GM18526 (cell line): ENCODE data around the gene TTC39C.

Experiments used
- POLR2A ChIP-seq: IDR thresholded peaks from 3 replicates; pipeline ENCODE4 v1.6.1; 2011; ENCODE audit not compliant: insufficient read length; ENCODE audit errors: extremely low read depth

TTC39C gene

DNA sequence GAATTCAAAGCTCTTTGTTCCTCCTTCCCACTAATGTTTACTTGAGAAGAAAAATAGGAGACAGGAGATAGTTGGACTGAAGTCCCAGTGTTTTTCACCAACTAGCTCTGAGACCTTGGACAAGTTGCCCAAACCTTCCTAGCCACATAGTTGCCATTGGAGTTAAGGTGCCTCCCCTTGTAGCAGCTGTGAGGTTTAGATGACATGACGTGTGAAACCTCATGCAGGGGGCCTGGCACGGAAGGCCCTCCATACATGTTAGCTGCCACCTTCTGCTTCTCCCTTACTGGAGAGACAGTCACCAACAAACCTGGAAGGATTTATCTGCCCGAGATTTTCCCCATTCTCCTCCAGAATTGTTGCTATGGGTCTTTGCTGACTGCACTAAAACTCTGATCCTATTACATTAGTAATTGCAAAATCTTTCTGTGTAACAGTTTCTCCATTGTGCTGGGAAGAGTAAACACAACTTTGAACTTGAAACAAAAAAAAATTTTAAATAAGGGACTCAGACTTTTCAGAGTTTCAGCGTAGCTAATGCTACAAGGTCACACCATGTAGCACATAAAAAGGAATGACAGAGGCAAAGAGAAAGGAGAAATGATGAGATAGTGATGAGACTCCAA is 100.5 kb downstream of the TTC39C start:
- TF ChIP-seq POLR2A = no peak

DNA sequence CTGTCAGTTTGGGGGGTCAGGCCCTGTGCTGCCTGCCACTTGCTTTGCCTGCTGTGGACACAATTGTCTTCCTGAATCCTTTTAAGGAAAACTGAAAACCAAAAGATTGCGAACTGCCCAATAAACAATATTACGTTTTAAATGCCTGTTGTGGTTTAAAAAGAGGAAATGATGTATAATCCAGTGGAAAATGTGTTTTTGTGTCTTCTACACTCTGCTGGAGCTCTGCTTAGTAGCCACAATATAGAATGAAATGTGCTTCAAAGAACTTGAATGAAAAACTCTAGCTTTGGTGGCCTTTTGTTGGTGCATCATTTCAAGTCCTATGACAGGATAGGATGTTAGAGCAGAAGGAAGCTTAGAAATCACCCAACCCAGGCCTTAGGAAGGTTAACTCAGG is 101.1 kb downstream of the TTC39C start:
- TF ChIP-seq POLR2A = no peak

DNA sequence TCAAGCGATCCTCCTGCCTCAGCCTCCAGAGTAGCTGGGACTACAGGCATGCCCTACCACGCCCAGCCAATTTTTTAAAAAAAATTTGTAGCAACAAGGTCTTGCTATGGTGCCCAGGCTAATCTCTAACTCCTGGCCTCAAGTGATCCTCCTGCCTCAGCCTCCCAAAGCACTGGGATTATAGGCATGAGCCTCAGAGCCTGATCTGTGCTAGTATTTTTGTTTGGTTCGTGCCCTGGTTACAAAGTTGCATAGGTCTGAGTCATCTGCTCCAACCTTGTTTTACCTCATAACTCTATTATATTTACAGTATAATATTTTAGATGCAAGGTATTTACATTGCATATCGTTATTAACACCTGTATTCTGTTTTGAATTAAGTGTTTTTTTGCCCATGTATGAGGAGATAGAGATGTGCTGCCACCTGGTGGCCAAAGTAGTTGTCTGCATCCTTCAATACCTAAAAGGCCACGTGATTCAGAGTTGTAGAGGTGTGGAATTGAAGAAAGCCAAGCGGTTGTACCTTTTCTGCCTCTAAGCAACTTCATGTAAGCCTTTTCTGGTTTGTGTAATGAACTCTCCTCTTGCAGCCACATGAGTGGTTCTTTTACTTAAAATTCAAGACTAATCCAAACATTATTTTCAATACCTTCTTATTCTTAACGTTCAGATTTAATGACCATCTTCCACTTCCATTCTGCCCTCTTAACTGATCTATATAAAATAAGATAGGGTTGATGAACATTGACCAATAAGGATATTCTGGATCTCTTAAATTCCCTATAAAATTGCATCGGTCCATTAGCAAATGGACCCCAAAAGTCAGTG is 104.4 kb downstream of the TTC39C start:
- TF ChIP-seq POLR2A = no peak

DNA sequence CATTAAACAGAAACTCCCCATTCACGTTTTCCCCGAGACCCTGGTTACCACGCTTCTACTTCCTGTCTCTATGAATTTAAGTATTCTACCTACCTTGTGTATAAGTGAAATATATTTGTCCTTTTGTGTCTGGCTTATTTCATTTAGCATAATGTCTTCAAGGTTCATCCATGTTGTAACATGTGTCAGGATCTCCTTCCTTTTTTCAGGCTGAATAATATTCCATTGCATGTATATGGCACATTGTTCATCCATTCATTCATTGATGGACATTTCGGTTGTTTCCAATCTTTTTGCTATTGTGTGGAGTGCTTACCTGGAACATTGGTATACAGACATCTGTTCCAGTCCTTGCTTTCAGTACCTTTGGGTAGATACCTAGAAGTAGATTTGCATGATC is 106.1 kb downstream of the TTC39C start:
- no peak for TF ChIP-seq POLR2A

DNA sequence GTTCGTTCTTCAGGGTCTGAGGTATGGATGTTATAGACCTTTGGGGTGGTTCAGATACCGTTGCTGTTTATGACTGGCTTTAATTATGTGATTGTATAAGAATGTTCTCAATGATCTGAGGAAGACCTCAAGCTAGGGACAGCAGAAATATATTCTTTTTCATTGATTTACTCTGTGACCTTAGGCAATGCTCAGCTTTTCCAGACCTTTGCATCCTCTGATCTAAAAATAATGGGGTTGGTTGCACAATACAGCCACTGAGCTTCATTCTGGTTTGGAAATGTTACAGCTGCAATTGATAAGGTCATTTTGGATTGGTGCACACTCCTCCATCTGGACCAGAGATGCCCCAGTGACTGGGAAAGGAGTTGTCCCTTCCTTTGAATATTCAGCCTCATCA is 107.1 kb downstream of the TTC39C start:
- no peak for TF ChIP-seq POLR2A

DNA sequence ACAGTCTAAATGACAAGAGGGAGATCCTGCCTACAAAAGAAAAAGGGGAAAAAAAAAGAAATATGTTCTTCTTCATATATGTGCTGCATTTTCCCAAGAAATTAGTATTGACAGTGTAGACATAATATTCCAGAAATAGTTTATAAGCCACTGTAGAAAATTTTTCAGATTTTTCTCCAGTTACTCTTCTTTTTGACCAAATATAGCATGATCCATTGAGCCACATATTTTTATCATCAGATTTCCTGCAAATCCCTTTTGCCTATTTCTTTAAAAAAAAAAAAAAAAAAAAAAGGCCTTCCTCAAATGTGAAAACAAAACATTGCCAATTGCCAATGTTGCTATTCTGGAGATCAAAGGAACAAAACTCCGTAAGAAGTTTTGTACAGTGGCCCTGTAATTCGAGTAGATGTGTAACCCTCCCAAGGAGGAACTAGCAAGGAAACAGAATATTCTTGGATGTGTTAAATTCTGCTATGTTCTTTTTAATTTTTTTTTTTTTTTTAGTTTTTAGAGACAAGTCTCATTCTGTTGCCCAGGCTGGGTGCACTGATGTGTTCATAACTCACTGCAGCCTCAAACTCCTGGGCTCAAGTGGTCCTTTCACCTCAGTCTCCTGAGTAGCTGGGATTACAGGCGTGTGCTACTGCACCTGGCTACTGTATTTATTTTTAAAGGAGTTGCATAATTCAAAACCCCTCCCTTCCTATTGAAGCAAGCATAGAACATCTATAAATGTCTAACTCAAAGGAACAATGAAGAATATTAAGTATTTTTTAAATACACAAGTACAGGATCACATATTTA is 111.8 kb downstream of the TTC39C start:
- no peak for TF ChIP-seq POLR2A

DNA sequence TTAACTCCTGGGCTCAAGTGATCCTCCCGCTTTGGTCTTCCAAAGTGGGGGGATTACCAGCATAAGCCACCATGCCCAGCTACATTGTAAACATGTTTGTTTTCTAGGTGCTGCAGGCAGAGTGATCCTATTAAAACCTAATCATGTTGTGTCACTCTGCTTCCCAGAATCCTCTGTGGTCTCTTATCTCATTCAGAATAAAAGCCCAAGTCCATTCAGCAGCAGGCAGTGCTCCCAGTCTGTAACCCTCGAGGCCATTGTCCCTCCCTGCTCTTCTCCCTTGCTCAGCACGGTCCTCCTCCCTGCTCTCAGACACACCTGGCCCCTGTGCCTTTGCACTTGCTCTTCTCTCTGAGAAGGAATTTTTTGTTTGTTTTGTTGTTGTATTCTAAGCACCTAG is 113.2 kb downstream of the TTC39C start:
- no peak for TF ChIP-seq POLR2A

DNA sequence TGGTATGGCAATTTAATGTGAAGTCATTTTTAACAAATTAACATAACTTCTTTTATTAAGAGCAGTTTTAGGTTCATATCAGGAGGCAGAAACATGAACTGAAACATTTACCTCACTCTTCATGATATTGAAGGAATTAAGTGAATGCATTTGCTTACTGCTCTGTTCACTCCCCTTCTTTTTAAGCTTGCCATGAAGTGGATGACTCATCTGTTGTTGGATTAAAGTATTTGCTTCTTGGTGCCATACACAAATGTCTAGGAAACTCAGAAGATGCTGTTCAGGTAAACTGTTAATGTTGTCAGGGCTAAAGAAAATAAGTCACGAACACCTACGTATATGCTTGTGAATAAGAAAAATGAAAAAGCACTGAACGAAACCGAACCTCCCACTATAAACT is 114.1 kb downstream of the TTC39C start:
- TF ChIP-seq POLR2A = no peak

DNA sequence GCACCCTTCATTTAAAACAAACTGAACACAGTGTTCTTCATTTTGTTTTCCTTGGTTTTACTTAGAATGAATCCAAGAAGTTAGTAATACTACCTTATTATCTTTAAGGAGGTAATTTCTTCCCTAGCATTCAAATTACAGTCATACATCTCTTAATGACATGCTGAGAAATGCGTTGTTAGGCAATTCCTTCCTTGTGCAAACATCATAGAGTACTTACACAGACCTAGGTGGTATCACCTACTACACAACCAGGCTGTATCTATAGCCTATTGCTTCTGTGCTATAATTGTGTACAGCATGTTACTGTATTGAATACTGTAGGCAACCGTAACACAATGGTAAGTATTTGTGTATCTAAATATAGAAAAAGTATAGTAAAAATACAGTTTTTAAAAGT is 115.9 kb downstream of the TTC39C start:
- TF ChIP-seq POLR2A = no peak

DNA sequence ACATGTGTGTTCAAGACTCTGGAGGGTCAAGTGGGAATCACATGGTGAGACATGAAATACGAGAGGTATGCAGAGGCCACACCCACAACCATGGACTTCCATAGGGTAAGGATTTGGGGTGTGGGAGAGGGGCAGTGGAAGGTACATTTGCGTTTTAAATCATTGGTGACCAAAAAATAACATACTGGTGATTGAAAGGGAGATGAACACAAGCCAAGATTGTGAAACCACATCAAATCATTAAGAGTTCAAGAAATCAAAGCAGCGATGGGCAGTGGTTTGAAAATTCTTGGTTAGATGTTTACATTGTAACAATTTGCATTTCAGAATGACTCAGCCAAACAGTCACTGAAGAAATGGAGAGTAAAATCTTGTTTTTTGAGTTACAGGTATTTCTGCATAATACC is 122.4 kb downstream of the TTC39C start:
- no peak for TF ChIP-seq POLR2A

DNA sequence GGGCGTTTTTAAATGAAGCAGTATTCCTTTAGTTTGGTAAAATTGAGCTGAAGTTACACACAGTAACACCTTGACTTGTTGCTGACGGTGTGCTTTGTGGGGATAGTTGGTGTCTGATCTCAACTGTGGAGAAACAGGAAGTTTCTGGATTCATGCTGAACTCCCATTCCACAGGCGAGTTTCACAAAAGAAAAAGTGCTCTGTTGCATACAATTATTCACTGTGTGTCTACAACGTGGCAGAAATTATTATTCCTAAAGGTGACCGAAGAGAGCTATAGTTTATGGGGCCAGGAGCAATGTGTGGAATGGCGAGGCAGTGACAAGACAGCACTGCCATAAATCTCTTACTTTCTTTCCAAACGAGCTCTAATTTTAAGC is 123.8 kb downstream of the TTC39C start:
- TF ChIP-seq POLR2A = no peak

DNA sequence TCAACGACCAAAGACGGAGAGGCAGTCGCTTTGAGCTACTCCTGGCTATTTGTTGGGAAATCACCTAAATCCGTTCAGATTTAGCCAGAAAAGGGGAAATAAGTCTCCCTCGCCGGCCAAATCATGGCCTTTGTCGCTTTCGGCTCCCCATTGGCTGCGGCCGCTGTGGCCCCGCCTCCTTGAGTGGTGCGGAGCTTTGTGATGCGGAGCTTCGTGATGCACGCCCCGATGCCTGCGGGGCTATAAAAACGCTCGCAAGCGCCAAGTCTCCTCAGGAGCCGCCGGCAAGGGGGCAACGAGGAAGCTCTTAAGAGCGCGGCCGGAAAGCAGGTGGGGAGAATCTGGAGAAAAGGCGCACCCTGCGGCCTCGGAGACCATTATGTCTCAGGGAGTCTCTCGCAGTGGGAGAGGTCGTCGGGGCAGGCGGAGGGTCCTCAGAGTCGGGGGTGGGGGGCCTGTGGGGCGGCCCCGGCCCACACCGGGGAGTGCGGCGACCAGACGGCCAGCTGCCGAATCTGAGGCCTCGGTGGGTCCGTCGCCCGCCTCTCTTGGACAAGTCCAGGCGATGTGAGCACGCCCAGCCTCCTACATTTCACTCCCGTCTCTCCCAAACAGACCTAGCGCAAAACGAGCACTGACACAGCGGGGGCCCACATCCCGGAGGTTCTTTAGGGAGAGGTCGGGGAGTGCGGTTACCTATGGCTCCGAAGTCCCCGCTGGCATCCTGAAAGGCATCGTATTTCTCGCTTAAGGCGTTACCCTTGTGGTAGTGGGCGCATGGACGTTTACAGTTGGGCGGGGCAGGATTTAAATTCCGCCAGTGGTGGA is 124.4 kb downstream of the TTC39C start, which contains the start of gene CABYR:
Gene CABYR, plus strand, starts transcription at position 274 of the 828 bp plus-strand sequence. CDS start 4,053 bp downstream, outside the sequence.
- peak; percentile 56 for TF ChIP-seq POLR2A

DNA sequence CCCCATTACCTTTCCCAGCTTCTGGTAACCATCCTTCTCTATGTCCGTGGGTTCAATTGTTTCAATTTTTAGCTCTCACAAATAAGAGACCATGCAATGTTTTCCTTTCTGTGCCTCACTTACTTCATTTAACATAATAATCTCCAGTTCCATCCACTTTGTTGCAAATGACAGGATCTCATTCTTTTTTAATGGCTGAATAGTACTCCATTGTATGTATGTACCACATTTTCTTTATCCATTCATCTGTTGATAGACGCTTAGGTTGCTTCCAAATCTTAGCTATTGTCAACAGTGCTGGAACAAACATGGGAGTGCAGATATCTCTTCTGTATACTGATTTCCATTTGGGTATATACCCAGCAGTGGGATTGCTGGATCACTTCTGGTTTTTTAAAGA is 126.1 kb downstream of the TTC39C start:
- TF ChIP-seq POLR2A = no peak

DNA sequence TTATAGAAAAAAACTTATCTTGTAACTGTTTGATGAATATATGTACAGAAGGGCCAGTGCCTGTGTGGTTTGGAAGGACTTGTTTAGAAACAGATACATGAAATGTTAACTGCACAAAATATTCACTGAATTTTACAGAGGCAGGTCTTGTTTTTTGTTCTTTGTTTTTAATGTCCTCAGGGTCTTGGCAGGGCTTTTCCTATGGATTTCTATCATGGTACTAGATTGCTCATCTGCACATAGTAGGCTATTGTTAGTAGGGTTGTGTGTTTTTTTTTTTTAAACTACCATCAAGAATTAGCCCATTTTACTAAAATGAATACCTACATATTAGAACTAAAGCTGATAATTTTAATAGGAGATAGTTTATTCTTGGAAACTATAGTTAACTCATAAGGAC is 127.8 kb downstream of the TTC39C start:
- no peak for TF ChIP-seq POLR2A

DNA sequence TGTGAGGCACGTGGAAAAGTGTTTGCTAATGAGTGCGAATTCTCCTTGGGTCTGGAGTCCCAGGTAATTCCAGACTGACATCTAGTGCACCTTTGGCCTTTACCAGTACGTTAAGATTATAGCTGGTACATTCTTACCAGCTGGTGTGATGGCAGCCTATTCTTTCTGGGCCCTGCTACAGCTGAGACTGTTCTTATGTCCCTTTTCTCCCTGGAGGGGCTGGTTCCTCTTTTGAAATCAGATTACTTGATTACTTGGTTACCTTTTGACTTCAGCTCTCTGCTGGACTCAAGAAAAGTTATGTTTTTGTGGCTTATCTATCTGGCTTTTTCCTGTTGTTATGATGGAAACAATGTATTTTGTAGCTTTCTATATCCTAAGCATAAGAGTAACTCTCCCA is 138.8 kb downstream of the TTC39C start:
- TF ChIP-seq POLR2A = no peak

DNA sequence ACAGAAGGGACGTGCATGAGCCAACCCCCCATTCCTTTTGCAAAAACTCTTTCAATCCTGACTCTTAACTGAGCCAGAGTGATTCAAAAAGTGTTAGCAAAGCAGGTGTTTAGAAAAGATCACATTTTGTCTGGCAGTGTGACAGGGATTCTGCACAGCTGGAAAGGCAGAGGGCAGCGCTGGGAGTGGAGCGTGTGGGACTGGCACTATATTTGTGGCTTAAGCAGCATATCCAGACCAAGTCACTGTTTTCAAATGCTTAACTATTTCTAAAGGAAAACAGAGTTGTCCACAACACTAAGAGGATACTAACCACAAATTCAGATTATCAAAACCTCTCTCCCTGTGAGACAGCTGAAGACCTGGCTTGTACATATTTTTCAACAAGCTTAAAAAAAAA is 143.3 kb downstream of the TTC39C start:
- TF ChIP-seq POLR2A = no peak

DNA sequence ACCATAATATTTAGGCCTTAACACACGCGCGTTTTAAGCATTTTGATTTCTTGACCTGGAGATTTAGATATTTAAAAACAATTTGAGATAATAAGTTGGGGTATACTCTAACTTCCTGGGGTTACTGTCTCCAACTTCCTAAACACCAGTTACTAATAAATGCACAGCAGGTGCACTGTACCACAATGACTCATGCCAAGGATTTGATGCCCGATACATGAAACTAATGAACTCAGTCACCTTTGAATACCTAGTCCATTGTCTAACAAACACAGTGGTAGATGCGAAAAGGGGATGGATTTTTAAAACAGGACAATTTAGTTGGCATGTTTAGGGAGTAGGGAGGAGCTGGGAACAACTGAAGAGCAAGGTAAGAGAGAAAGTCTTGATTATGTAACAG is 145.5 kb downstream of the TTC39C start:
- no peak for TF ChIP-seq POLR2A
